Stimulated activated CD4-positive, alpha-beta T cell treated with anti-CD3 and anti-CD28 coated beads, Interleukin-4, amount 100 ng/mL, for 24 hours (primary cell): ENCODE measurements around the gene RBFA.

Experiments
- DNase-seq: peaks from one replicate; pipeline ENCODE4 v3.0.0-alpha.2; 2020

Gene RBFA

DNA sequence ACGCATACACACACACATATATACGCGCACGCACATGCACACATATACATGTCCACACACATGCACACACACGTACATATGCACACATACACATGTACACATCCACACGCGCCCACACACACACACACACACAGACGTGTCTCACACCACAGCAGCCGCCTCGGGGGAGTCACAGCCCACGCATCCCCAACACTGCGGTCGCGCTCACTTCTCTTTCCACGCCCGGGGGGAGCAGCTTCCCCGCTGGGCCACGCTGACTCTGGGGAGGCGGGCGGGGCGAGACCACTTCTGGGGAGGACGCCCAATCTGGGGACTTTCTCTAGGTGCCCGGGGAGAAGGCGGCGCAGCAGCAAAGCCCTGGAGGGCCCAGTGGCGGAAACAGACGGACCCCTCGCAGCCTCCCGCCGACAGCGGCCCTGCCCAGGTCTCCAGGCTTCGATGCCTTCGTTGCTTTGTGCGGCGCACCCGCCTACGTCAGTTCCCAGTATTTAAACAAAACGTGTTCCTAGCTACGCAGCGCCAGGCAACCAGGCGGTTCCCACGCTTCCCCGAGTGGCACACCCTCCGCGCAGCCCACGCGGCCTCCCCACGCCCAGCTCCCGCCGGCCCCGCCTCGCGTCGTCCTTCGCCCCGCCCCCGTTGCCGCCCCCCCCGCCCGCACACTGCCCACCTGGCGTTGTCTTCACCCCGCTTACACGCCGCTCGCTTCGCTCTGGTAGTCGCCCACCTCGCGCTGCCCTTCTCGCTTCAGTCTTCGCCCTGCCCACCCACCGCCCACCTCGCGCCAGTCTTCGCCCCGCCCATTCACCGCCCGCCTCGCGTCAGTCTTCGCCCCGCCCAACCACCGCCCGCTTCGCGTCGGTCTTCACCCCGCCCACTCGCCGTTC lies 810 bp upstream of the RBFA start:
- DNase-seq = peak; percentile 63

DNA sequence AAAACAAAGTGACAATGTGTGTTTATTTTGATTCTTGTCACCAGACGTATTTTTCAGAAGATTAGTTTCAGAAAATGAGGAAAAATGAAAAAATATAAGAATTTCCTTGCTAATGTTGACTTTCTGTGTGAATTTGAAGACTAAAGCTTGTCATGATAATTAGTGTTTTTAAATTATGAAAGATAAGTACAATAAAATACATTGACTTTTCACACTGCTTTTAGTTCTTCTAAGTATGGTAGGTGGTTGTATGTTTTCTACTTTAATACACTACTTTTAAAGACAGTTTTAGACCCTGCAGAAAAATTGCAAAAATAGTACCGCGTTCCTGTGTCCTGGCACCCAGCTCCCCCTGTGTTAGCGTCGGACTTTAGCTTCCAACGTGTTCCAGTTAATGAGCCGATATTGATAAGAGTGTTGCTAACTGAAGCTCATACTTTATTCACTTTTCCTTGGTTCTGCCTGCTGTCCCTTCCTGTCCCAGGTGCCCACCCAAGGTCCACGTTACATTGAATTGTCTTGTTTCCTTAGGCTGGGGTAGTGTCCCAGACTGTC lies 695 bp downstream of the RBFA start:
- DNase-seq = no peak

DNA sequence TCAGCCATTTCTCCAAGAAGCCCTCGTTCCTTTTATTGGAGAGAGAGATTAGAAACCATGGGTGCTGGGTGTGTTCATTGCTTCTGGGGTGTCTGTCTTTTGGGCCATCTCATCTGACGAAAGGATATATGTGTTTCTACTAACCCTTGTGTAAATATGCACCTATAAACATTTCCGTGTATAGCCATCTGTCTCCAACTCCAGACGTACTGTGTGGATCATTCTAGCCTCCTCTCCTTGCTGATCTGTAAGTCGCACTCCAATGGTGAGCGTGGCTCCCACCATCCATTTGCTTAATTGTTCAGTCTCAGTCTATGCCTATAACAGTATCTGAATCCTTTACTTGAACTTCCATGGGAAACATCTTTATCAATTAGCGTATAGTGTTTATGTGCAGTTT lies 1.8 kb downstream of the RBFA start:
- DNase-seq = no peak

DNA sequence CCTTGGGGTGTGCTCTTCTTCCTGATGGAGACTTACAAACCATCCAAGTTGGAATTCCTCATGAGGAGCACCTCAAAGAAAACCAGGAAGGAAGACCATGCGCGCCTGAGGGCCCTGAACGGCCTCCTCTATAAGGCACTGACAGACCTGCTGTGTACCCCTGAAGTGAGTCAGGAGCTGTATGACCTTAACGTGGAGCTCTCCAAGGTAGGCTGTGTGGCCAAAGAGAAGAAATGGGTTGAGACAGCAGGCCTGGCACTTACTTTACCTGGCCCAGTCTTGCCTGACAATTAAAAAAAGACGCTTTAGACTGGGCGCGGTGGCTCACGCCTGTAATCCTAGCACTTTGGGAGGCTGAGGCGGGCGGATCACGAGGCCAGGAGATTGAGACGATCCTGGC lies 3.1 kb downstream of the RBFA start:
- DNase-seq = no peak

DNA sequence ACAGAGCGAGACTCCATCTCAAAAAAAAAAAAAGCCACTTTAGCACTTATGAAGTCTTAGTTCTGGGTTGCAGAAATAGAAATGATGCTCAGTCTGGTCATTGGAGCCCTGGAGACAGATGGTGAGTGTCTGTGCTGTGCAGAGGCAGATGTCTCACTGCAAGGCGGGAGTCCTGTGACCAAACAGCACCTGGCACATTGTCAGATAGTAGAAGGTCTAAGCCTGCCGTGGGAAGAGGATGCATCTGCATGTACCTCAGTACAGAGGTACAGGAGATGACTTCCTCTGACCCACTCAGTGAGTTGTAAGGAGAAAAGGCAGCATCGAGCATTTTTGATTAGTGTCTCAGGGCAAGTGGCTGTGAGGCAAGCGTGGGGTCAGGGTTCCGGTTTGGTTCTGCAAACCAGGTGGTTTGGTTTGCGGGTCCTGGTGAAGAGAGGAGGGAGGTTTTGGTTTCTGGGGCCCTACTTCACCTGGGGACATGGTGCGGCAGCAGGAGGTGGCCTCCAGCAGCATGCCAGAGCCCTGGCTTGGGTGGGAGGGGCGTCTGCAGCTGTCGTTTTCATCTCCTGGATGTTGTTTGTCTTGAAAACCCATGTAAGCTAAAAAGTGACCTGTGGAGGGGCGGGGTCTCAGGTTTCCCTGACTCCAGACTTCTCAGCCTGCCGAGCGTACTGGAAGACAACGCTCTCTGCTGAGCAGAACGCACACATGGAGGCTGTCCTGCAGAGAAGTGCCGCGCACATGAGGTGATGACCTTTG lies 3.8 kb downstream of the RBFA start:
- DNase-seq = no peak

DNA sequence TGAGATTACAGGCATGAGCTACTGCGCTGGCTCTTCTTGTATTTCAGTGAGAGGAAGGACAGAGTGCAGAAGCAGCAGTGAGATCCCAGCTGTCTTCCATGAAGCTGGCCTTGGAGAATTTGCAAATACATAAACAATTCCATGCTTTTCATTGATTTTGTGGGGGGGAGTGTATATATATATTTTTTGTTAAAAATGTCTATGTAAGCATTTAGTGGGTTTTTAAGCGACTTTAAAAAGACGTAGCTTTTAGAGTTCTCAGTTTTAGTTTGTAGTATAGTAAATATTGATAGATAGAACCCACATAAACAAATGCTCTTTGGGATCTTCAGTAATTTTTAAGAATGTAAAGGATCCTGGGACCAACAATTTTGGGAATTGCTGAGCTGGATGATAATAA lies 6.3 kb downstream of the RBFA start:
- no peak for DNase-seq

DNA sequence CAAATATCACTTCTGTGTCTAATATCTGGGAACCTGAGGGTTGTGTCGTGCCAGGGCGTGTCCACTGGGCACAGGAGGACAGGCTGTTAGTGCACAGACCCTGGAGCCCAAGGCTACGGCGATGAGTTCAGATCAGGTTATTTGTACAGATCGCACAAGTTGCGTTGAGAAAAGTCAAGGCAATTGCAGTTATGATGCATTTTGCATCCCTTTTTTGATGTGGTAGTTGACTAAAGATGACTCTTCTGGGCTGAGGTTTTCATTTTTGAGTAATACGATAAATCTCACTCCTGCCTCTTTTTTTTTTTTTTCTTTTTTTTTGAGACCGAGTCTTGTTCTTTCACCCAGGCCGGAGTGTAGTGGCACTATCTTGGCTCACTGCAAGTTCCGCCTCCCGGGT lies 7.2 kb downstream of the RBFA start:
- DNase-seq = no peak

DNA sequence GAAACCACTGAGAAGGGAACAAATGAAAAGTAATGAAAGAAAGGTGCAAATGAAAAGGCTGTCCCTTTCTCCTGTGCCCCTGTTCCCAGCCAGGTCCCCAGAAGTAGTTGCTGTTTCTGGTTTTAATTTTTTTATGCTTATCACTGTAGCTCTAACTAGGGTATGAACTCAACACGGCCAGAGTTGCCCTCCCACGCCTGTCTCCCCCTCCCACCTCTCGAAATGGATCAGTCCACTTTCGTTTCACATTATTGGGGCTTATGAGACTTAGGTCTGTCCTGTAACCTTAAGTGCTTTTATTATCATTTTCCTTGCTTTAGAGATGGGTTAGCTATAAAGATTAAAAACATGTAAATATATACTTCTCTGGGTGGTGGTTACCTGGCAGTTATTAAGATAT lies 8.6 kb downstream of the RBFA start:
- DNase-seq = no peak

DNA sequence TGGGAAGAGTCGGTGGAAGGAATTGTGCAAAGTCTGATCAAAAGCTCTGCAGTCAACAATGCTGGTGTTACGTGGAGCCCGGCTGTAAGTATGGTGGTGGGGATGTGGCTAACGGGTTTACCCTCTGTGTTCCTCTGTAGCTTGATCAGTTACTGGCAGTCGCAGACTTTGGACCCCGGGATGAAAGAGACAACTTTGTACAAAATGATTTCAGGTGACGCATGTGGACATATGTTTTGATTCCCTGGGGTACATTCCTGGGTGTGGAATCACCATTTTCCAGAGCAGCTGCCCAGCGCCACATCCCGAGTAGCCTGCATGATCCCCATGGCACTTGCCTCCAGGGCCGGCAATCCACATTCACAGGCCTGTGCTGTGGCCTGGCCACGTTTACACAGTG lies 9.8 kb downstream of the RBFA start:
- DNase-seq = no peak

DNA sequence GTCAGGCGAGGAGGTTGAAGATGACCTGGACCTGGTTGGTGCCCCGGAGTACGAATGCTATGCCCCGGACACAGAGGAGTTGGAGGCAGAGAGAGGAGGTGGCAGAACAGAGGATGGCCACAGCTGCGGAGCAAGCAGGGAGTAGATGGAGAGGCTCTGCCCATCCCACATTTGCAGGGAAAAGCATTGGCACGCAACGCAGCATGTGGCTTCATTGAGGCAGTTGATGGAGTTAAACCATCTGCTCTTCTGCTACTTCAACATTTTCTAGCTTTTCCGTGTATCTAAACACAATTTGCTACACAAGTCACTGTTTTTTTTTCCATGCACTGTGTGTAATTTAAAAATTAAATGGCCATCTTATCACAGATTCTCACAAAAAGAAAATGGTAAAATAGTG lies 11.8 kb downstream of the RBFA start:
- no peak for DNase-seq

DNA sequence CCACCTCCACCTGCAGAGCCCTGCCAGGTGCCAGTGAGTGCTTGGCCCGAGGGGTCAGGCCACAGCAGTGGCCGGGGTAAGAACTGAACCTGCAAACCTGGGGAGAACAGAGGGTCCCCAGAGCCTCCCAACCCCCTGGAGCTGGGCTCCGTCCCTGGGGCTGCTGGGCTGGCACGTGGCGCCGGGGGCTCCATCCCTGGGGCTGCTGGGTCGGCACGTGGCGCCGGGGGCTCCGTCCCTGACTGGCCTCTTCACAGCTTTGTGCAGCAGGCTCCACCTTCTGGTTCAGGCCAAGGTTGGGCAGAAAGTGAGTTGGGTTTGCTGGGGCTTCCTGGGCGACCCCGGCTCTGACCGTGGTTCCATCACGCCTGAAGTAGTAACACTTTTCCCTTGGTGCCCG lies 12.2 kb downstream of the RBFA start:
- no peak for DNase-seq

DNA sequence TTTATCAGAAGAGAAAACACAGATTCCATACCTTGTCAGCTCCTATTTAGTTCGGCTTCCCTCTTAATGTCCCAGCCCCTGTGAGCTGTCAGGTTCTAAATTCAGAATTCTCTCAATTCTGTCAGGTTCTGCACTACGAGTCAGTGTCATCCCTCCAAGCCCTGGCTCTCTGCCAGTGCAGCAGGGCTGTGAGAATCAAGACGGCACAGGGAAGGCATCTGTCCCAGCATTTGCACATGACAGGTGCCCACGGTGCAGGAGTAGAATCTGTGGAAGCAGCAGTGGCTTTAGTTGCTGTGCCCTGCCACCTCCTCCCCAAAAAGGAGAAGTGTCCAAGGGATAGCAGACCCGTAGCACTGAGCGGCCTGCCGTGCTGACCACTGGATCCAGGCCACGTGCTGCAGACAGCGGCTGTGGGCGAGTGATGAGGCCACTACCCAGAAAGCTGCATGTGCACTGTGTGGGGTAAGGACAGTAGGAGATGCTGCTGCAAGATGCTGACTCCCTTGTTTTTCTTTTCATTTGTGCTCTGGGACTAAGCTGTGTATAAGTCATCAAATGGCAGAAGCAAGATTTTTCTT lies 12.8 kb downstream of the RBFA start:
- no peak for DNase-seq

DNA sequence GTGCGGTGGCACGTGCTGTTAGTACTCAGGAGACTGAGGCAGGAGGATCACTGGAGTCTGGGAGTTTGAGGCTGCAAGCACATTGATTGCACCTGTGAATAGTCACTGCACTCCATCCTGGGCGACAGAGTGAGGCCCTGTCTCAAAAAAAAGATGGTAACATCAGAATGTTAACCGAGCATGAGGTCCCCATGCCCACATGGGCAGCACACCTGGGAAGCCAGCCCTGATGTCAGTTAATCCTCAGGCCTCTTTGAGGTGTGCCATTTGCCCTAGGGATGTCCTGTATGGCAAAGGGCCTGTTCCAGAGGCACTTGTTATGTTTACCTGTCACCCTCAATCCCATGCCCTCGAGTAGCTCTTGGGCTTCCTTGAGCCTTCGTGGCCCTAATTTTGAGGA lies 16.6 kb downstream of the RBFA start:
- DNase-seq = no peak

DNA sequence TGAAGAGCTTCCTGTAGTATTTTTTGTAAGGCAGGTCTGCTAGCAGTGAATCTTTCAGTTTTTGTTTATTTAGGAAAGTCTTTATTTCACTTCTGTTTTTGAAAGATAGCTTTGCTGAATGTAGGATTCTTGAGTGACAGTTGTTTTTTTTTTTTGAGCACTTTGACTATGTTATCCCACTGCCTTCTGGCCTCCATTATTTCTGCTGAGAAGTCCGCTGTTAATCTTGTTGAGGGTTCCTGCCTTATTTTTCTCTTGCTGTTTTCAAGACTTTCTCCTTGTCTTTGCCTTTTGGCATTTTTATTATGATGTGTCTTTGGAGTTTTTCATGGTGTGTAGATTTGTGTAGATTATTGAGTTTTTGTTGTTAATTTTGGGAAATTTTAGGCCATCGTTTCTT lies 21.9 kb downstream of the RBFA start:
- DNase-seq = no peak

DNA sequence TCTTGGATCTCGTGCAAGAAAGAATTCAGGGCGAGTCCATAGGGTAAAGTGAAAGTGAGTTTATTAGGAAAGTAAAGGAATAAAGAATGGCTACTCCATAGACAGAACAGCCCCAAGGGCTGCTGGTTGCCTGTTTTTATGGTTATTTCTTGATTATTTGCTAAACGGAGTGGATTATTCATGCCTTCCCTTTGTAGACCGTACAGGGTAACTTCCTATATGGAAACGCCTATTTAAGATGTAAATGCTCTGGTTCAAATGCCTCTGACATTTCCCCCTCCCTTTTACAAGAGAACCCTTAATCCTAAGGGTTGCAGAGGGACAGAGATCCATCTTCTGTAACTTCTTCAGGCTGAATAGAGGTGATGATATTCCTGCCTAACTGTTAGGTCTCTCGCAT lies 25.7 kb downstream of the RBFA start:
- no peak for DNase-seq

DNA sequence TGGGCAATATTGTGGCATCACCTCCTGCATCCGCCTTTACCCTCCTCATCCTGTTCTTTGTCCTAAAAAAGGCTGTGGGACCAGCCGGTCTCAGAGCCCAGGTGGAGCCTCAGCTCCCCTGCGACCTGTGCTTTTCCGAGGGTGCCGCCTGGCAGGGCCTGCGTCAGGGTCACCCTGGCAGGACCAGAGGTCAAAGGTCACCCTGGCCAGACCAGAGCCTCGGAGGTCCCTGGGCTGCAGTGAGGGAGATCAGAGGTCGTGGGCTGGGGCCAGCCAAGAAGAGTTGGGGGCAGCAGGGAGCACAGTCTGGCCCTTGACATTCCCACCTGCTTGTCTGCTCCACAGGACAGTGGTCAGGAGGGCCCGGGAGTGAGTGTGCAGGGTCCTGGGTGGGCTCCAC lies 31.5 kb downstream of the RBFA start:
- DNase-seq = no peak

DNA sequence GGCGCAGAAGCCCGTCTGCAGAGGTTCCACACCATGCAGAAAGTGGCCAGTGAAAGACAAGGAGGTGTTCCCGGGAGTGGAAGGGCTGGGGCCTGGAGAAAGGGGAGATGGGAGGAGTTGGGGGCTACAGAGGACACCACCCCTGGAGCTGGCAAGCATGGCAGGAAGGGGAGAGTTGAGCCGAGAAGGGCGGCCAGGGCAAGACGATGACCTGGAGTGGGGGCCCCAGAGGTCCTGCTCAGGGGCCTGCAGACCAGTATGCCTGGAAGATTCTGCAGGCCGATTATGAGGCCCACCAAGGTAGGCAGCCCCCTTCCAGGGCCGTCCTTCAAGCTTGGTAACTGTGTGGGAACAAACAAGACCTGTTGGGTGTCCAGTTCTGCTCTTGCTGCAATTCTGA lies 33.1 kb downstream of the RBFA start:
- DNase-seq = no peak

DNA sequence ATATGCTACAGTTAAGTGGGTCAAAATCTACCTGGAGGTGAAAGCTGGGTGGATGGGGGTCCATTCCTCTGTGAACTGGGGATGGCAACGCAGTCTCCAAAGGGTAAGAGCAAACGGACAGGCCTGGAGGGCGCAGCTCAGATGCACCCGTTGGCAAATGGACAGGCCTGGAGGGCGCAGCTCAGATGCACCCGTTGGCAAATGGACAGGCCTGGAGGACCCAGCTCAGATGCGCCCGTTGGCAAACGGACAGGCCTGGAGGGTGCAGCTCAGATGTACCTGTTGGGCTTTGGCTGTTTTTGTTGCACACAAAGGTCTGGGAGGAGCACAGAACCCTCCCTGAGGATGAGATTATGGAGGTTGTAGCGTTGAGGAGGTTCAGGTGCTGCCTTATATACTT lies 33.7 kb downstream of the RBFA start:
- no peak for DNase-seq

DNA sequence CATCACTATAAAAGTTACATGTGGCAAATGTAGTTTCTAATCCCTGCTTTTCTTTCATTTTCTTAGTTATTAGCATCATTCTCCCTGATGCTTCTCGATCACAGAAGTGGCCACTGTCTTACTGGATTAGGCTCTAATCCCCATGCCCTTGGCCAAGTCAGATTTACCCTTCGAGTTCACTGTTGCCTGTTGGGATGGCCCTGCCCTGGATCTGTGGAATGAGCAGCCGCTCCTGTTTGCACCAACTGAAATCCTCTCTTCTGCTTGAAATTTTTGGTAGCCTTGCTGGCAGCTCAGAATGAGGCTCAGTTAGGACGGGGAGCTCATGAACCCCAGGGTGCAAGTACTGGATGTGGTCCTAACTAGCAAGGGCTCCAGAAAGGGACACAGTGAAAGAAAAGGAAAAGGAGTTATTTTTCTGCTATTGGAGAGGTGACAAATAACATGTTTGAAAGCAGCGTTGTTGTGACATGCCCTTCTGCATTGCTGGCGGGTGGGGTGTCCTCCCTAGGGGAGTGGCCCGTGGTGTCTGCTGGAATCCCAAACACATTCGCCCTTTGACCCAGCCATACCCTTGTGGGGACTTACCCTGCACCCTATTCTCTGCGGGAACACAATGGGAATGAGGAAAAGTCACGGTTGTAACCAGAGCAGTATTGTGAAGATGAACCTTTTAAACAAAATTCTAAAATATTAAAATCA lies 34.5 kb downstream of the RBFA start:
- no peak for DNase-seq

DNA sequence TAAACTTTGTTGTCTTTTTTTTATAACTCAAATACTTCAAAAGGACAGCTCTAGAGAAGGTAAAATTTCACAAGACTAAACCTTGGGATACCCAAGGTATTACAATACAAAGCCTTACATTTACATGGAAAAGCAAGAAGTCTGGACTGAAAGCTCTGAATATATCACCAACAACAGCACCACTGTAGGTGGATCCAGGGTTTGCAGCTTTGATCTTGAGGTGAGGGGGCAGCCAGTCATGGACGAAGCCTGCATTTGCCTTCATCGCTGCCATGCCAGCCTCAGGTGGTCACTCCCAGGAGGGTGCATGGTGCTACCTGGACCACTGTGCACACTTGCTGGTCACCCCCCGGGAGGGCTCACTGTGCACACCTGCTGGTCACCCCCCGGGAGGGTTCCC lies 36.6 kb downstream of the RBFA start:
- DNase-seq = no peak

DNA sequence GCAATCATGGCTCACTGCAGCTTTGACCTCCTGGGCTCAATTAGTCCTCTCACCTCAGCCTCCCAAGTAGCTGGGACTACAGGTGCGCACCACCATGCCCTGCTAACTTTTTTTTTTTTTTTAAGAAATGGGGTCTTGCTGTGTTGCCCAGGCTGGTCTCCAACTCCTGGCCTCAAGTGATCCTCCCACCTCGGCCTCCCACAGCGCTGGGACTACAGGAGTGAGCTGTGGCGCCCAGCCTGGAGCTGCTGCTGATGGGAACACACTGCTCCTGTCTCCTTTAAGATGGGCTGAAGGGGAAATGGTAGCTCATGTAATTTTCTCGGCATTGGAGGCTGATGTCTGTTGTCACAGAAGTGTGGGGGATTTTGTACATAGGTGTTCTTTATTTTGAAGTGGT lies 39.9 kb downstream of the RBFA start:
- no peak for DNase-seq

DNA sequence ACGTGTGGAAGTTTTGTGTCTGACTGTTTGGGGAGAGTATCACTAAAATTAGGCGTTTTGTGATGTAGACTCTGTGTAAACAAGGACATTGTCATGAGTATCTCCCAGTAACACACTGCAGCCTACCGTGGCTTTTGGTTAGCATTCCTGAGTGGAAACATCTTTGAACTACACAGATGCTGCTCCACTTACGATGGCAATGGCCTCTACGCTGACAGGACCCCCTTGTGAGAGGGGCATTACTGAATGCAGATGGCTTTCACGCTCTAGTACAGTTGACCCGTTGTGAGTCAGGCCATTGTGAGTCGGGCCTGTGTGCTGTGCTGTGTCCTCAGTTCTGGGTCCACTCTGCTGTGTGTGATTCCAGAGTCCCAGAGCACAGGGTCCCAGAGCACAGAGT lies 40.5 kb downstream of the RBFA start:
- DNase-seq = no peak

DNA sequence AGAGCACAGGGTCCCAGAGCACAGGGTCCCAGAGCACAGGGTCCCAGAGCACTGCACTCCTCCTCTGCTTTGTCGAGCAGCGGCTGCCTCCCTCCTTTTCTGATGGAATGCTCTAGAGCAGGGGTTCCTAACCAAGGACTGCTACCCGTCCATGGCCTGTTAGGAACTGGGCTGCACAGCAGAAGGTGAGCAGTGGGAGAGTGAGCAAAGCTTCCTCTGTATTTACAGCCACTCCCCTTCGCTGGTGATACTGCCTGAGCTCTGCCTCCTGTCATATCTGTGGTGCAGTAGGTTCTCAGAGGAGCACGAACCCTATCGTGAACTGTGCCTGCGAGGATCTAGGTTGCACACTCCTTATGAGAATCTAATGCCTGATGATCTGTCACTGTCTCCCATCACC lies 41.7 kb downstream of the RBFA start:
- no peak for DNase-seq
